Measurements from ENCODE around the gene ARFGEF2.

ARFGEF2 gene

DNA sequence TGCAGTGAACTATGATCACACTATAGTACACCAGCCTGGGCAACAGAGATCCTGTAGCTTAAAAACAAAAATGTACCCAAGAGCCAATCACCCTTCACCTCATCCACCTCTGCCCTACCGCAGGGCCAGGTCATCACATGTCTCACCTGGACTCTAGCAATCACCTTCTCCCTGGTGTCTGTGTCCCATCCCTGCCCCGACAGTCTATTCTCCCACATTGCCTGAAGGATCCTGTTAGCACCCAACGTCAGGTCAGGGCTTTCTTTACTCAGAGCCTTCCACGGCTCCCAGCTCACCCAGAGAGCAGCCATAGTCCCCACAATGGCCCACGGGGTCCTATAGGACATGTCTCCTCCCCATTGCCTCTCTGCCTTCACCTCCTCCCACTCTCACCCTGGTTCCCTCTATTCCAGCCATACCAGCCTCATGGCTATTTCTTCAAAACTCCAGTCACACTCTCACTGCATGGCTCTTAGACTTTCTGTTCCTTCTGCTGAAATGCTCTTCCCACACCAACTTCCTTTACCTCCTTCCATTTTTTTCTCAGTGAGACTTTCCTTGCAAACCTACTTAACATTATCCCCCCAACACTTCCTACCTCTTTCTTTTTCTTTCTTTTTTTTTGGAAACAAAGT, 22.5 kb upstream of the ARFGEF2 start:
- DNase-seq (ENCODE audit: low read depth in 2 of 2), result no peak

DNA sequence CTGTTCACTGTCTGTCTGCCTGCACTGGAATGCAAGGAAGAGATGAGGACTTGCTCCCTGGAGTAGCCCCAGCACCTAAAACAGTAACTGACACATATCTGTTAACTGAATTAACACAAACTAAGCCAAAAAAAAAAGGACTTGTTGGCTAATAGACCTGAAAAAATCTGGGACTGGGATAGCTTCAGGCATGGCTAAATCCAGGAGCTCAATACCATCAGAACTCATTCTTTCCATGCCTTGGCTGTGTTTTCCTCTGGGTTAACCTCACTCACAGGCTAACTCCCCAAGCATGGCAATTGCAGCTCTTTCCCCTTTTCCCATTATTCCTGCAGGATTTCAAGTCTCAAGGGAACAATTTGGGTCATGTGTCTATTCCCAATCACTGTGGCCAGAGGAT, 21.6 kb upstream of the ARFGEF2 start:
- DNase-seq (ENCODE audit: low read depth in 2 of 2), result no peak

DNA sequence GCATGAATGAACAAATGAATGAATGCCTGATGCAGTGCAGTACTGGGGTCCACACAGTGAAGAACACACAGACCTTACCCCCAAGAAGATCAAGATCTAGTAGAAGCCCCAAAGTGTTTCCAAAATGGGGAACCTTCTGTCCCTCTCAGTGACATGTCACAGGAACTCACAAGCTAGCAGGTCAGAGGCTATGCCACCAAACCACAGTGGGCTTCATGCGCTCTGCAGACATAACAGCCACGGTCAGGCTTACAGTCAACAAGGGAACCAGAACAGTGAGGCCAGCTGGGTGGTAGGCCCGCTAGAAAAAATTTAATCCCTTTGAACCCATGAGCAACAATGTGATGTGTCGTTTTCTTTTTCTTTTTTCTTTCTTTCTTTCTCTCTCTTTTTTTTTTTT, 20.2 kb upstream of the ARFGEF2 start:
- DNase-seq (ENCODE audit: low read depth in 2 of 2), result no peak

DNA sequence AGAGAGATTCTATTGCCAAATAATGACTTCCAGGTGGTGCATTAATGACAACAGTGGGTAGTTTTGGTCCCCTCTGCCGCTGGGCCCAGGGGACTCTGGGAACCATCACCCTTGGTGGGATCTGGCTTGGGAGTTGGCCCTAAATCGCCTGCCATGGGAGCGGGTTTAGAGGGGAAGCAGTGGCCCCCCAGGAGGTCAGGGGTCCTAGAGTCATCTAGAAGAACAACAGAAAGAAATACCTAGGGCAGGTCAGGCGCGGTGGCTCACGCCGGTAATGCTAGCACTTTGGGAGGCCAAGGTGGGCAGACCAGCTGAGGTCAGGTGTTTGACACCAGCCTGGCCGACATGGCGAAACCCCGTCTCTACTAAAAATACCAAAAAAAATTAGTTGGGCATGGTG, 17.8 kb upstream of the ARFGEF2 start:
- no peak for DNase-seq (ENCODE audit: low read depth in 2 of 2)

DNA sequence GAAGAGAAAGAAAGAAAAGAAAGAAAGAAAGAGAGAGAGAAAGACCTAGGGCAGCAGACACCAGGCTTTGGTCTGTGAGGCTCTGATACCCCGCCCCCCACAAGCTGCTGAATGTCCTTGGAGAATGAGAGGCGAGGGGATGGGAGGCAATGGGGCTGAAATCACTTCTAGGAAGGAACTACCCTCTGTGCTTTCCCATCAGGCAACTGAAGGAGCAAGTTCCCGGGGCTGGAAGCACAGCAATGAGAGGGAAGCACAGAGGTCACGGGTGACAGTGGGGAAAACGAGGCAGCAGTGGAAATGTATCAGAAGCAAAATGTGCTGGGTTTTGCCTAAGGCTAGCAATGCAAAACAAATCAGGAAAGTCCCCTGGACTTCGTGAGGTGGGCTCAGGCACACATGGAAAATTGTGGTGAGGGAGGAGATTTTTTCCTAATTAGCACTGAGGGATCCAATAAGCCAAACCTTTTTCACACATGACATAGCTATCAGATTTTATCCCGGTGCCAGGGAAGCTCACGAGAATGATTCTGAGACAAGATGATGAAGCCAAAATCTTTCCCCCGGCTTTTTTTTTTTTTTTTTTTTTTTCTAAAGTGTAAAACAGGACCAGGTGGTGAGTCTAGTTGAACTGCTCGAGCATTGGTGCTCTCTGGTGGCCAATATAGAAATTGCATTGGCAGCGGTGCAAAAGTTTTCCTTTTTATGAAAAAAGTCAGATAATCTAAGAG, 16.8 kb upstream of the ARFGEF2 start:
- DNase-seq (ENCODE audit: low read depth in 2 of 2), result peak; percentile 54 to 57

DNA sequence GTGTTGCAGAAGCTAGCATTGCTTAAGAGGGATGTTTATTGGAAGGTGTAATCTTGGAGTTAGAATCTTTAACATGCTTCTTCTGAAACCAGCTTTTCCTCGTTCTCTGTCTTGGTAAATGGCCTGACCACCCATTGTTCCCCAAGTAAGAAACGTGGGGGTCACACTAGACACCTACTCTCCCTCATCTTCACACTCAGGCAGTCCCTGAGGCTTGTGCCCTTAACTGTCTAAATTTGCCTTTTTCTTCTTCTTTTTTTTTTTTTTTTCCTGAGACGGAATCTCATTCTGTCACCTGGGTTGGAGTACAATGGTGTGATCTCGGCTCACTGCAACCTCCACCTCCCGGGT, 16.2 kb upstream of the ARFGEF2 start:
- DNase-seq (ENCODE audit: low read depth in 2 of 2), result no peak

DNA sequence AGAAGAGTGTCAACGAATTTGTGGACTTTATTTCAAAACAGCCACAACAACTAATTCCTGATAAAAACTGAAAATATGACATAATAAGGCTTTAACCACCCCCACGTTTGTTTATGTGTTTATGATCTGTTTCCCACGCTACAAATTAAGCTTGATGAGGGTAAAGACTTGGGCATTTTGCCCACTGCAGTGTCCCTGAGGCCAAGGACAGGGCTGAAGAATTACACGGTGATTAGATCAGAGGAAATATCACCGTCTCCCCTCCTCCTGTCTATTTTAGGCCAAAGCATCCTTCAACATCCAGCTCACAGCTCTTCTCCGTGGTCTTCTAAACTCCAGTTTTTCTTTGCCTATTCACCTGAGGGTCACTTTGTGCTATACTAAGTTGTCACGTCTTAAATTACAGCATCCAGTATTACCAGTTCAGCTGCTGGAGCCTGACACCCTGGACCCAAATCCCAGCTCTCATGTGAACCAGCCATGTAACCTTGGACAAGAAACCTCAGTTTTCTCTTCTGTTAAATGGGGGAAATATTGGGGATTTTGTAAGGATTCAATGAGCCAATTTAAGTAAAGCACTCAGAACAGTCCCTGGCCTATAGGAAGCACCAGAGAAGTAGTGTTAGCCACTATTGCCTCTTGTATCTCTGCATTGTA, 15.2 kb upstream of the ARFGEF2 start:
- DNase-seq (ENCODE audit: low read depth in 2 of 2), result no peak

DNA sequence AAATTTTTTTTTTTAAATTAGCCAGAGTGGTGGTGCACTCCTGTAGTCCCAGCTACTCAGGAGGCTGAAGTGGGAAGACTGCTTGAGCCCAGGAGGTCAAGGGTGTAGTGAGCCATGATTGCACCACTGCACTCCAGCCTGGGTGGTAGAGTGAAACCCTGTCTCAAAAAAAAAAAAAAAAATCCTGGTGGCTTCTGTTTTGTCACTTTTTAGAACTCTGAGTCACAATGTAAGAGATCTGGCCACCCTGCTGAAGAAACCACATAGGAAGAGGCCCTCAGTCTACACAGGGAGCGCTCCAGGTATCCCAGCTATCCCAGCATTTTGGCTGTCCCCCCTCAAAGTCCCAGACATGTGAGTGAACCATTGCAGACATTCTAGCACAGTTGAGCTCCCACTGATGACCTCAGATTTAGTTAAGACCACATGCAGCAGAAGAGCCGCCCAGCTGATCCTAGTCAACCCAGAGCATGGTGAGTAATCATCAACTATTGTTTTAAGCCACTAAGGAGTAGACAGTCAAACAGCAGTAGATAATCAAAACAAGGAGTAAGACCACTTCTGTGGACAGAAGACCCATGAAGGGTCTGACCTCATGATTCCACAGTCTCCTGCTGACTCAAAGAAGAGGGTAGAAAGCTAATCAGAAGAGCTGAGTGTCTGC, 12.7 kb upstream of the ARFGEF2 start:
- no peak for DNase-seq (ENCODE audit: low read depth in 2 of 2)

DNA sequence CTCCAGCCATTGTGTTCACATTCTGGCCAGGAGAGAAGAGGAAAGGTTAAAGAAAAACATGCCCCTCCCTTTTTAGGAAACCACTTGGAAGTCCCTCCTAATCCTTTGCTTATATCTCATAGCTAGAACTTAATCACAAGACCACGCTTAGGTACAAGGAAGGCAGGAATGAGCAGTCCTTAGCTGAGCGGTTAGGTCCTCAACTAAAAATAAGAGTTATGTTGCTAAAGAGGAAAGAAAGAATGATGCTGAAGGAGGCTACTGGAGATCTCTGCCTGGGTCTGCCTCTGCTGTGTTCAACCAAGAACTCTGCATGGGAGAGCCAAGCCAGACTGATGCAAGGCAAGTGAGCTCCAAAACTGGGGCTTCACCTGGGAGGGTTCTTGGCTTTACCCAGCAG, 11.6 kb upstream of the ARFGEF2 start:
- DNase-seq (ENCODE audit: low read depth in 2 of 2), result no peak

DNA sequence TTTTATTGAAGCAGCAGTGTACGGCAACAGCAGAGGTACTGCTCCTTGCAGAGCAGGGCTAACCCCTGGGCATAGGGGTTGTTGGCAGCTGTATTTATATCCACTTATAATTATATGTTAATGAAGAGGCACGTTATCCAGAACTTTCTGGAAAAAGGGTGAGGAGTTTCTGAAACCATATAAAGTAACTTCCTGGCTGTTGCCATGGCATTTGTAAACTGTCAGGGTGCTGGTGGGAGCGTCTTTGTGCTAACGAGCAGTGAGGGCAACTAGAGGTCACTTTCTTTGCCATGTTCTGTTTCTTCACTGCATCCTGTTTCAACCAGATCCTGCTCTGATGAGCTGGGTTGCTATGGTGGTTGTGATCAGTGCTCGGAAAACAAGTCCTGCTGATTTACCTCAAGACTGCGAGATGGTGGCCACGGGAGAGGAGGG, 11.1 kb upstream of the ARFGEF2 start:
- no peak for DNase-seq (ENCODE audit: low read depth in 2 of 2)

DNA sequence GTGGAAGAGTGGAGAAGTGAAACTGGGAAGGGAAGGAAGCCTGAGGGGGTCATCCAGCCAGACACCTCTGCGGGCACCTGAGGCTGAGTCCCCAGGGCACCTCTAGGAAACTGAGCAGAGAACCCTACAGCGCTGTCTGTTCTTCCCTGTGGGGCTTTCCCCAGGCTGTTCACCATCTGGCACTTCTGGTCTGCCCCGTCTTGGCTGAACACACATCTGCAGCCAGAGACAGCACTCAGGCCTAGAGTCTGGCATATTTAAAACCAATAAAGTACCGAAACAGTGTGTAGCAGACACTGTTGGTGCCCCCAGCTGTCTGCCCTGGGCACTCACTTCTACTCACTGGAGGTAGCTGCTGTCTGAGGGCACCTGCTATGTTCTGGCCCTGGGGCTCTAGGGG, 9.4 kb upstream of the ARFGEF2 start:
- DNase-seq (ENCODE audit: low read depth in 2 of 2), result no peak

DNA sequence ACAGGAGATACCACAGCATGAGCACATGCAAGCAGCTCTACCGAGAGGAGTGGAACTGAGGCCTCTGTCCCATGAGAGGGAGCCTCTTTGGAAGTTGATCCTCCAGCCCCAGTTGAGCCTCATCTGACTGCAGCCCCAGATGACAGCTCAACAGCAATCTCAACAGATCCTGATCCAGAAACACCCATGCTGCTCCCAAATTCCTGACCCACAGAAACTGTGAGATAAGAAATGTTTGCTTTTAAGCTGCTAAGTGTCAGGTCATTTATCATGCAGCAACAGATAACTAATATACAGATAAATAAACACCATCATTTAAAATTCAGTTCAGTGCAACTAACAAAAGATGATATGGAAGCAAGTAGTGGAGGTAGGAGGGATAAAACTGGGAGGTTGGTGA, 4.8 kb upstream of the ARFGEF2 start:
- no peak for DNase-seq (ENCODE audit: low read depth in 2 of 2)

DNA sequence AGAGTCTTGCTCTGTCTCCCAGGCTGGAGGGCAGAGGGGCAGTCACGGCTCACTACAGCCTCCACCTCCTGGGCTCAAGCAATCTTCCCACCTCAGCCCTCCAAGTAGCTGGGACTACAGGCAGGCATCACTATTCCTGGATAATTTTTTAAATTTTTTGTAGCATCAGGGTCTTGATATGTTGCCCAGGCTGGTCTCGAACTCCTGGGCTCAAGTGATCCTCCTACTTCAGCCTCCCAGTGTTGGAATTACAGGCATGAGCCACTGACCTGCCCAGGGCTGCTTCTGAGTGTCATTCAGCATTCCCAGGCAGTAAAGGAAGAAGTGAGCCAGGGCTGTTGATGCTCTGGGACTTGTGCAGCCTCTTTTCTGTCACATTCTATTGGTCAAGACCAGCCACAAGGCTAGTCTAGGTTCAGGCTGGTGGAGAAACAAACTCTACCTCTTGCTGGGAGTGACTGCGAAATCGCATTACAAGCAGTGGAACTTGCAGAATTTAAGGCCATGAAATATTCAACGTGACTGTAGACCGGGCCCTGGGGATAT, 2.1 kb upstream of the ARFGEF2 start:
- no peak for DNase-seq (ENCODE audit: low read depth in 2 of 2)

DNA sequence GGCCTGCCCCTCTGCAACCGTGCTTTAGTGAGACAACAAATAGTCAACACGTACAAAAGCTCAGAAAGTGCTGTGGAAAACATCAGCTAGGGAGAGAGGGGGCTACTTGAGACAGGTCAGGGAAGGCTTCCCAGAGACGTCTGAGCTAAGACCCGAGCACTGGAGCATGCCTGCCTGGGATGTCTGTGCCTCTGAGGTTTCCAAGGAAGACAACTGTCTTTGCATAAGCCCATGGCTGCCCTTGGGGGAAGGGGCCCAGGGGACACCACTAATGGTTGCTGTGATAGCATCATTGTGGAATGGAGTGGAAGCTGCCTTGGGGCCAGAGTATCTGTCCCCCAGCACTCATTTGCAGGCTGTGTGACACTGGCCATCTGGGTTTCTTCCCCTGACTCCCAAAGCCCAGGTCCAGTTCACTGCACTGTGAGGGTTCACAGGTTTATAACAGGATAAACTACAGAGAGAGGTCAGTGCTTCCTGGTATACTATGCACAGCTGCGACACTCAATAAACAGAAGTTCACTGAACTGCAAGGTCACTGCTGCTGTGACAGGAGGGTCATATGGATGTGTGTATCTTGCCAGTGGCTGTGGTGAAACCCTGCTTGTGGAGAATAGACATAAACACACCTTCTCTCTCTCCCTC, 1.5 kb upstream of the ARFGEF2 start:
- DNase-seq (ENCODE audit: low read depth in 2 of 2), result no peak

DNA sequence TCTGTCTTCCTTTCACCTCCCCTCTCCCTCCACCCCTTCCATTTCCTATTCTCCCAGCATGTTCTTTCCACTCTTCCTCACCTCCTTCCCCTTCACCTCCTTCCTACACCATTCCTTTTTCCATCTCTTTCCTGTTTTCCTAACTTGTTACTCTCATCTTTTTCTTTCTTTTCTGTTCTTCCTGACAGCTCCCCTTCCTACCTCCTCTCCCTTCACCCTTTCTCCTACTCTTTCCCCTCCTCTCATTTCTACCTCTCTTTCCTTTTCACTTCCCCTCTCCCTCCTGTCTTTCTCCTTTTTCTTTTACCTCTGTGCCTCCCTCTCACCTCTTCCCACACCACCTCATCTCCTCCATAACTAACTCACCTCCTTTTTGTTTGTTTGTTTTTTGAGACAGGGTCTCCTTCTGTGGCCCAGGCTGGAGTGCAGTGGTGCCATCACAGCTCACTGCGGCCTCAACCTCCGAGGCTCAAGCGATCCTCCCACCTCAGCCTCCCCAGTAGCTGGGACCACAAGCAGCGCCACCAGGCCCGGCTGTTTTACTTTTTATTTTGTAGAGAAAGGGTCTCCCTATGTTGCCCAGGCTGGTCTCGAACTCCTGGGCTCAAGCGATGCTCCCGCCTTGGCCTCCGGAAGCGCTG, 864 bp upstream of the ARFGEF2 start:
- no peak for DNase-seq (ENCODE audit: low read depth in 2 of 2)

DNA sequence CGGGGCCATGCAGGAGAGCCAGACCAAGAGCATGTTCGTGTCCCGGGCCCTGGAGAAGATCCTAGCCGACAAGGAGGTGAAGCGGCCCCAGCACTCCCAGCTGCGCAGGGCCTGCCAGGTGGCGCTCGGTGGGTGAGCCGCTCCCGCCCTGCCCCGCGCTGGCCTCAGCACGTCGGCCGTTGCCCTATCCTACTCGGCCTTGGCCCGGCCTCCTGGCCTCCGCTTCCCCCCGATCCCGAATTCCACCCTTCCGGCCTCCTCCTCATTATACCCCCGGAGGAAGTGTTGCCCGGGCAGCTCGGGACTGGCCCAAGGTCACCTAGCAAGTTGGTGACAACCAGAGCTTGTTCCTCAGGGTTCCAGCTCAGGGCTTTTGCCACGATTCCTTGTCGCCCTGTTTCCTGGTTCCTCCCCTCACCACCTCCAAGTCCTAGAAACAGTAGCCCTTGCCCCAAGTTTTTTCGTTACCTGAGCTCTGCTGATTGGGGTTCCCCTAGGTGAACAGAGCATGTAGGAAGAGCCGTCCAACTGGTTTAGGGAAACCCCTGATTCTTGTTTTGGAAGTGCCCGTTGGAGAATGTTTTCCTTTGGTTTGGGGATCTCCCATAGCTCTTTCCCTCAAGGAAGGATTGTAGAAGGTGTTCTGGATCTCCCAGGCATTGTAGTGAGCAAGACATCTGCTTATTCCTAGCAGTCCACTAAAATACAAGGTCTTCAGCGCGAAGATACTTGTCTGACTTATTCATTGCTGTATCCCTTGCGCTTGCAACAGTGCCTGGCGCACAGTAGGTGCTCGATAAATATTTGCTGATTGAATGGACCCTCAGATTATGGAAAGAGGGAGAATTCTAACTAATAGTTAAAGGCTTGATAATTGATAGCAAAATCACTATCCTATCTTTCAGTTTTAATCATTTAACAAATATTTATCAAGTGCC, 641 bp downstream of the ARFGEF2 start:
- no peak for DNase-seq (ENCODE audit: low read depth in 2 of 2)

DNA sequence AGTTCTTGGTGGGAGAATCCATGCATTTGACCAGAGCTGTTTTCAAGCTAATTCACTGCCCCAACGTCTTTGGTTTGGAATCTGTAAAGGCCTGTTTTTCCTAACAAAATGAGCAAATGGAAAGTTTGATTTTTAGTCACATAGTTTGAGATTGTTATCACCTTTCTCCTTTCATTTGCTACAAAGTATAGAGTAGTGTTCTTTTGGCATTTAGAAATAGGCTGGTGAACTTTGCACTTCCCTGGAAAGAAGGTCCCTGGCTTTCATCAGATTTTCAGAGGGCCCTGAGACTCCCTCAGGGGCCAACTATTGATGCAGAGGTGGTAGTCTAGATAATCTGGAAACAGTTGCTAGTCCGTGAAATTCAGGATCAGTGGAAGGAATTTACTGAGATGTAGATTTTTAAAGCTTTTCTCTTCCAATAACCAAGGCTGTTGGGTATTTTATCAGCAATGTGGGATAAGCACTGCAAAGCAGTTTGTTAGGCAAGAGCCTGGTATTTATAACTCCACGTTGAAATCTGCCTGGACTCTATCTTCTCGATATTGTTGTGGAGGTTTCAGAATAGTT, 1.7 kb downstream of the ARFGEF2 start:
- DNase-seq (ENCODE audit: low read depth in 2 of 2), result no peak

DNA sequence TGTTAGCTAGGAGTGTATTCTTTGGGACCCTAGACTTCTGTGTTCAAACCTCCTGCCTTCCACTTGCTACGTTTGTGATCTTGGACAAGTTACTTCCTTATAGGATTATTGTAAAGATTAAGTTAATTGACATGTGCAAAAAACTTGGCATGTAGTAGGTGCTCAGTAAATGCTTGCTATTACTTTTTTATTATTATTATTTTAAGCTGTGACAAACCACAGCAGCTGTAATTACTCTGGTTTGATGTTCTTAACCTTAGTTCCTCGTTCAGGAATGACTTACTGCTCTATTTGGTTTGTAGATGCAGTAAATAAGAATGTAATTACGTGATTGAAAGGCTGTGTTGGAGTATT, 3.2 kb downstream of the ARFGEF2 start:
- DNase-seq (ENCODE audit: low read depth in 2 of 2), result no peak

DNA sequence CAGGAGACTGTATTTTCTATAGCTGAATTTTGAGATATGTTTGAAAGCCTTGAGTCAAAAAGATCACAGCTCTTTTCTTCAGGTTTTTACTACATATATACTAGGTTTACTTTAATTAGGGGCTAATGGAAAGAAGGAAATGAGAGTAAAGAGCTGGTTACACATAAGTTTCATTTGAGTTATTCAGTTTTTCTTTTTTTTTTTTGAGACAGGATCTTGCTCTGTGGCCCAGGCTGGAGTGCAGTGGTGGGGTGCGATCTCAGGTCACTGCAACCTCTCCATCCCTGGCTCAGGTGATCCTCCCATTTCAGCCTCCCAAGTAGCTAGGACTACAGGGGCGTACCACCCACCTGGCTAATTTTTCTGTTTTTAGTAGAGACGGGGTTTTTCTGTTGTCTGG, 4.8 kb downstream of the ARFGEF2 start:
- no peak for DNase-seq (ENCODE audit: low read depth in 2 of 2)

DNA sequence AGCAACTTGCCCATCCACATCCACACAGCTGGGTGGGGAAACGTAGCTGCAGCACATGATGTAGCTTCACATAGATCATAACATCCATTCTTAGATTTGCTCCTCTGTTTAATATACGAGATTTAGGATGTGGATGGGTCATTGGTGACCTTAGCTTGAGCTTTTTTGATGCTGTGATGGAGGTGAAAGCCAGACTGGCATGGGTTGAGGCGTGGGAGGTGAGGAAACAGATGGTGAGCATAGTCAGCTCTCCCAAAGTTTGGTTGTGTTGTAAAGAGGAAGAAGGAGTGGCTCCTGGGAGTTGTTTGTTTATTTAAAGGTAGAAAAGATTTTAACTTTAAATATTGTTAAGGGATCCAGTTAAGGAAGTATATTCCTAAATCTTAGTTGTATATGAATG, 5.3 kb downstream of the ARFGEF2 start:
- DNase-seq (ENCODE audit: low read depth in 2 of 2), result no peak
